Measurements from ENCODE around the gene FMN1. TPM values are rescaled to one million over a fixed set of nuclear protein-coding genes. Genes with fewer than 3 reads are reported as not detected.

The FMN1 gene
- total RNA-seq, 1 experiment from 2014 or later, result 4.5 TPM

DNA sequence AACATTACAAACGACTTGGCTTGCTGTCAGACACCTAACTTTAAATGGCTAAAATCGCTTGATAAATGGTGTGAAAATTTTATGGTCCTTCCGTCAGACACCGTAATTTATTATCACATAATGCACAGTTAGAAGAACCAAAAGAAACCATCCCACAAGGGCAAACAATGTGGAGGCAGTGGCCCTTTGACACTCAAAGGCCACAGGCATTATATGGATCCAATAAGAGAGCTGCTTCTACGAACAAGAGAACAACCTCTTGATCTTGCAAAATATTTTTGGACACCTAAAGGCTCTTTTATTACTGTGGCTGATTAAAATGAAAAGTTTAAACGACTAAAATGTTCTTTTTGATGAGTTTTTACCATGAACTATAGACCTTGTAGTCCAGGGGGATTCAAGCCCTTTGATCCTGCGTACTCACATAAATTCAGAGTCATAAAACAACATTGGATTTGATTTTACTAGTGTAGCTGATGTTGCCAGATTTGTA is 202.8 kb downstream of the FMN1 start (continued):
- TF ChIP-seq CREB1 (CRISPR knock-in tag; IDR thresholded peaks at IDR 0.05) (no peak), FOXK1 (CRISPR knock-in tag; IDR thresholded peaks at IDR 0.05) (no peak)

- ChIA-PET POLR2A (no interaction called here), CTCF (interaction anchor here (0.8 kb wide), 1 partner anchor 146 kb away, joined by 3 read pairs; no protein-coding TSS in a partner anchor)
- no peak for ATAC-seq
- H3K4me3 Mint-ChIP-seq, result no peak overlapping the region
- H3K27ac Mint-ChIP-seq, result no peak overlapping the region
- no peak for TF ChIP-seq ZNF138 (CRISPR knock-in tag; conservative IDR thresholded peaks at IDR 0.05)
- no peak for TF ChIP-seq FOXJ3 (CRISPR knock-in tag; IDR thresholded peaks at IDR 0.05; ENCODE audit: borderline replicate concordance)
- TF ChIP-seq, protein P1, sequence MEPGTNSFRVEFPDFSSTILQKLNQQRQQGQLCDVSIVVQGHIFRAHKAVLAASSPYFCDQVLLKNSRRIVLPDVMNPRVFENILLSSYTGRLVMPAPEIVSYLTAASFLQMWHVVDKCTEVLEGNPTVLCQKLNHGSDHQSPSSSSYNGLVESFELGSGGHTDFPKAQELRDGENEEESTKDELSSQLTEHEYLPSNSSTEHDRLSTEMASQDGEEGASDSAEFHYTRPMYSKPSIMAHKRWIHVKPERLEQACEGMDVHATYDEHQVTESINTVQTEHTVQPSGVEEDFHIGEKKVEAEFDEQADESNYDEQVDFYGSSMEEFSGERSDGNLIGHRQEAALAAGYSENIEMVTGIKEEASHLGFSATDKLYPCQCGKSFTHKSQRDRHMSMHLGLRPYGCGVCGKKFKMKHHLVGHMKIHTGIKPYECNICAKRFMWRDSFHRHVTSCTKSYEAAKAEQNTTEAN (CRISPR knock-in tag; IDR thresholded peaks at IDR 0.05), result no peak
- TF ChIP-seq ZBTB21 (CRISPR knock-in tag; IDR thresholded peaks at IDR 0.05; ENCODE audit: borderline replicate concordance), result no peak
- TF ChIP-seq, protein P2, sequence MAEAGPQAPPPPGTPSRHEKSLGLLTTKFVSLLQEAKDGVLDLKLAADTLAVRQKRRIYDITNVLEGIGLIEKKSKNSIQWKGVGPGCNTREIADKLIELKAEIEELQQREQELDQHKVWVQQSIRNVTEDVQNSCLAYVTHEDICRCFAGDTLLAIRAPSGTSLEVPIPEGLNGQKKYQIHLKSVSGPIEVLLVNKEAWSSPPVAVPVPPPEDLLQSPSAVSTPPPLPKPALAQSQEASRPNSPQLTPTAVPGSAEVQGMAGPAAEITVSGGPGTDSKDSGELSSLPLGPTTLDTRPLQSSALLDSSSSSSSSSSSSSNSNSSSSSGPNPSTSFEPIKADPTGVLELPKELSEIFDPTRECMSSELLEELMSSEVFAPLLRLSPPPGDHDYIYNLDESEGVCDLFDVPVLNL (CRISPR knock-in tag; IDR thresholded peaks at IDR 0.05; ENCODE audit: borderline replicate concordance, low read depth), result no peak
- TF ChIP-seq, protein P3, sequence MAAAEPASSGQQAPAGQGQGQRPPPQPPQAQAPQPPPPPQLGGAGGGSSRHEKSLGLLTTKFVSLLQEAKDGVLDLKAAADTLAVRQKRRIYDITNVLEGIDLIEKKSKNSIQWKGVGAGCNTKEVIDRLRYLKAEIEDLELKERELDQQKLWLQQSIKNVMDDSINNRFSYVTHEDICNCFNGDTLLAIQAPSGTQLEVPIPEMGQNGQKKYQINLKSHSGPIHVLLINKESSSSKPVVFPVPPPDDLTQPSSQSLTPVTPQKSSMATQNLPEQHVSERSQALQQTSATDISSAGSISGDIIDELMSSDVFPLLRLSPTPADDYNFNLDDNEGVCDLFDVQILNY (CRISPR knock-in tag; IDR thresholded peaks at IDR 0.05), result no peak
- TF ChIP-seq, protein P4, sequence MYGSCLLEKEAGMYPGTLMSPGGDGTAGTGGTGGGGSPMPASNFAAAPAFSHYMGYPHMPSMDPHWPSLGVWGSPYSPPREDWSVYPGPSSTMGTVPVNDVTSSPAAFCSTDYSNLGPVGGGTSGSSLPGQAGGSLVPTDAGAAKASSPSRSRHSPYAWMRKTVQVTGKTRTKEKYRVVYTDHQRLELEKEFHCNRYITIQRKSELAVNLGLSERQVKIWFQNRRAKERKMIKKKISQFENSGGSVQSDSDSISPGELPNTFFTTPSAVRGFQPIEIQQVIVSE (CRISPR knock-in tag; IDR thresholded peaks at IDR 0.05; ENCODE audit: borderline replicate concordance), result no peak
- no peak for TF ChIP-seq TEAD1 (CRISPR knock-in tag; IDR thresholded peaks at IDR 0.05)
- TF ChIP-seq JUN (CRISPR knock-in tag; IDR thresholded peaks at IDR 0.05), result no peak
- no peak for TF ChIP-seq TP53 (CRISPR knock-in tag; IDR thresholded peaks at IDR 0.05)
- no peak for TF ChIP-seq SP1 (CRISPR knock-in tag; conservative IDR thresholded peaks at IDR 0.05)
- TF ChIP-seq ZNF423 (CRISPR knock-in tag; IDR thresholded peaks at IDR 0.05), result no peak
- TF ChIP-seq, protein P5, sequence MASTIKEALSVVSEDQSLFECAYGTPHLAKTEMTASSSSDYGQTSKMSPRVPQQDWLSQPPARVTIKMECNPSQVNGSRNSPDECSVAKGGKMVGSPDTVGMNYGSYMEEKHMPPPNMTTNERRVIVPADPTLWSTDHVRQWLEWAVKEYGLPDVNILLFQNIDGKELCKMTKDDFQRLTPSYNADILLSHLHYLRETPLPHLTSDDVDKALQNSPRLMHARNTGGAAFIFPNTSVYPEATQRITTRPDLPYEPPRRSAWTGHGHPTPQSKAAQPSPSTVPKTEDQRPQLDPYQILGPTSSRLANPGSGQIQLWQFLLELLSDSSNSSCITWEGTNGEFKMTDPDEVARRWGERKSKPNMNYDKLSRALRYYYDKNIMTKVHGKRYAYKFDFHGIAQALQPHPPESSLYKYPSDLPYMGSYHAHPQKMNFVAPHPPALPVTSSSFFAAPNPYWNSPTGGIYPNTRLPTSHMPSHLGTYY (CRISPR knock-in tag; IDR thresholded peaks at IDR 0.05), result no peak
- TF ChIP-seq, protein P6, sequence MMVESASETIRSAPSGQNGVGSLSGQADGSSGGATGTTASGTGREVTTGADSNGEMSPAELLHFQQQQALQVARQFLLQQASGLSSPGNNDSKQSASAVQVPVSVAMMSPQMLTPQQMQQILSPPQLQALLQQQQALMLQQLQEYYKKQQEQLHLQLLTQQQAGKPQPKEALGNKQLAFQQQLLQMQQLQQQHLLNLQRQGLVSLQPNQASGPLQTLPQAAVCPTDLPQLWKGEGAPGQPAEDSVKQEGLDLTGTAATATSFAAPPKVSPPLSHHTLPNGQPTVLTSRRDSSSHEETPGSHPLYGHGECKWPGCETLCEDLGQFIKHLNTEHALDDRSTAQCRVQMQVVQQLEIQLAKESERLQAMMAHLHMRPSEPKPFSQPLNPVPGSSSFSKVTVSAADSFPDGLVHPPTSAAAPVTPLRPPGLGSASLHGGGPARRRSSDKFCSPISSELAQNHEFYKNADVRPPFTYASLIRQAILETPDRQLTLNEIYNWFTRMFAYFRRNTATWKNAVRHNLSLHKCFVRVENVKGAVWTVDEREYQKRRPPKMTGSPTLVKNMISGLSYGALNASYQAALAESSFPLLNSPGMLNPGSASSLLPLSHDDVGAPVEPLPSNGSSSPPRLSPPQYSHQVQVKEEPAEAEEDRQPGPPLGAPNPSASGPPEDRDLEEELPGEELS (CRISPR knock-in tag; IDR thresholded peaks at IDR 0.05), result no peak
- TF ChIP-seq, protein P7, sequence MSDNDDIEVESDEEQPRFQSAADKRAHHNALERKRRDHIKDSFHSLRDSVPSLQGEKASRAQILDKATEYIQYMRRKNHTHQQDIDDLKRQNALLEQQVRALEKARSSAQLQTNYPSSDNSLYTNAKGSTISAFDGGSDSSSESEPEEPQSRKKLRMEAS (CRISPR knock-in tag; IDR thresholded peaks at IDR 0.05), result no peak
- no peak for TF ChIP-seq FOXP1 (CRISPR knock-in tag; IDR thresholded peaks at IDR 0.05; ENCODE audit: borderline replicate concordance)
- no peak for DNase-seq (ENCODE audit: low spot score)
- H3K36me3 Mint-ChIP-seq, result no peaks in the 10 kb centered on the region
- H3K4me1 Mint-ChIP-seq, result peaks cover 9% of the 10 kb centered on the region
- H3K27me3 Mint-ChIP-seq (ENCODE audit: low read depth), result no peaks in the 10 kb centered on the region
- no peaks in the 10 kb centered on the region for H3K9me3 Mint-ChIP-seq
Measured at GRCh38 chr15:32990071-32990470, 204.4 kb downstream of the FMN1 start.
